DND-41 (cell line): Measurements from ENCODE around the gene MPPE1.
A peak's percentile ranks its signal among the peaks of the same experiment; 100 is the strongest.

Source experiments
- ATAC-seq: fragments of 200-7000 bp; cut with Tn5 transposase; 3 replicates; pipeline ENCODE4 v1.9.1; 2021; ENCODE audit warnings: low read depth; ENCODE audit not compliant: insufficient read depth
- DNase-seq: peaks from one replicate; pipeline ENCODE4 v3.0.0-alpha.2; 2020
- H2AFZ ChIP-seq: 2 replicates; pipeline ENCODE4 v1.6.0; 2012; ENCODE audit warnings: low read depth, low read length
- H3K27ac ChIP-seq: 2 replicates; pipeline ENCODE4 v1.5.1; 2012; ENCODE audit warnings: low read length, inconsistent platforms
- H3K27me3 ChIP-seq: fragments of 200-600 bp; sonication (generic); 2 replicates; pipeline ENCODE4 v1.6.0; 2012; ENCODE audit warnings: low read length, mild to moderate bottlenecking, inconsistent platforms; ENCODE audit not compliant: insufficient read depth, poor library complexity
- H3K36me3 ChIP-seq: 2 replicates; pipeline ENCODE4 v1.5.1; 2012; ENCODE audit warnings: low read length, inconsistent platforms; ENCODE audit not compliant: insufficient read depth
- H3K4me1 ChIP-seq: 2 replicates; pipeline ENCODE4 v1.5.1; 2012; ENCODE audit warnings: mild to moderate bottlenecking, low read length; ENCODE audit not compliant: insufficient read depth
- H3K4me2 ChIP-seq: 2 replicates; pipeline ENCODE4 v1.6.0; 2012; ENCODE audit warnings: mild to moderate bottlenecking, moderate library complexity, low read length, inconsistent platforms; ENCODE audit not compliant: insufficient read depth
- H3K4me3 ChIP-seq, 2 experiments: fragments of 200-600 bp in 1 of 2; shearing (Covaris generic) in 1 of 2; 2 replicates each; pipeline ENCODE4 v1.5.1; 2012 to 2016; ENCODE audit warnings: inconsistent platforms in 2 of 2, low read length in 2 of 2, mild to moderate bottlenecking in 2 of 2, low read depth in 1 of 2, moderate library complexity in 1 of 2
- H3K79me2 ChIP-seq: 2 replicates; pipeline ENCODE4 v1.6.0; 2012; ENCODE audit warnings: low read length, inconsistent platforms; ENCODE audit not compliant: insufficient read depth
- H3K9ac ChIP-seq: 2 replicates; pipeline ENCODE4 v1.6.0; 2012; ENCODE audit warnings: low read depth, mild to moderate bottlenecking, inconsistent platforms, low read length, moderate library complexity
- H3K9me3 ChIP-seq: 2 replicates; pipeline ENCODE4 v1.5.1; 2012; ENCODE audit warnings: low read length, moderate library complexity, mild to moderate bottlenecking, inconsistent platforms; ENCODE audit not compliant: insufficient read depth, severe bottlenecking
- H4K20me1 ChIP-seq: 2 replicates; pipeline ENCODE4 v1.6.0; 2012; ENCODE audit warnings: low read length; ENCODE audit not compliant: insufficient read depth
- EZH2 ChIP-seq: IDR thresholded peaks from 3 replicates; pipeline ENCODE4 v1.6.1; 2012; ENCODE audit warnings: borderline replicate concordance, low read depth, mild to moderate bottlenecking, moderate library complexity, low read length, inconsistent platforms; ENCODE audit not compliant: severe bottlenecking
- TF ChIP-seq, protein P1 (sequence below): IDR thresholded peaks from 2 replicates; pipeline ENCODE4 v1.5.1; 2012; ENCODE audit warnings: borderline replicate concordance, low read length, moderate library complexity, mild to moderate bottlenecking; ENCODE audit not compliant: poor library complexity, severe bottlenecking; ENCODE audit errors: extremely low read depth

Gene MPPE1

DNA sequence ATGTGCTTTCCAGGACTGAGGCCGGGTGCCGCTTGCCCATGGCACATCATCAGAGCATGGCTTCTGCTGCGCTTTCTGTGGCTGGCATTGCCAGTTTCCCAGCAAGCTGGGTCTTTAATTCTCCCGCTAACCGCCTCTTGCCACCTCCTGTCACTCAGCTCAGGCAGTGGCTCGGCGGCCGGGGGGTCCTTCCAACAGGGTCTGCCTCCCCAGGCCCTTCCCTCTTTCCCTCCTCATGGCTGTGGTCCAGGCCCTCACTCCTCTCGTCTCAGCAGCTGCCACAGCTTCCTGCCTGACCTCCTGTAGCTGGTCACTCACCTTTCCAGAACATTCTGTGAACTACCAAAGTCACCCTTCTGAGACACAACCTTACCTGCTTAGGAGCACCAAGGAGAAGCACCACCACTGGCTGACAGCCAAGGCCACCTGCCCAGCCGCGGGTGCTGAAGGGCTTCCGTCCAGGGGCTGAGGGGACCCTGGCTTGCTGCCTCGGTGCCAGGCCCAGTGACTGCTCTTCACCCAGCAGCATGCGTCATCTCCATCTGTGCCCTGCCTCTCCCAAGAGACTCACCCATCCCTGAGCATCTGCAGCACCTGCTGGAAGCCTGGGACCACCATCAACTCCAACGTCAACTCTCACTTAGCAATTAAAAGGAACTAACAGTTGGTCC is 34.3 kb downstream of the MPPE1 start:
- ATAC-seq (no peak), DNase-seq (no peak)
- TF ChIP-seq EZH2 = no peak
- TF ChIP-seq, protein P1, sequence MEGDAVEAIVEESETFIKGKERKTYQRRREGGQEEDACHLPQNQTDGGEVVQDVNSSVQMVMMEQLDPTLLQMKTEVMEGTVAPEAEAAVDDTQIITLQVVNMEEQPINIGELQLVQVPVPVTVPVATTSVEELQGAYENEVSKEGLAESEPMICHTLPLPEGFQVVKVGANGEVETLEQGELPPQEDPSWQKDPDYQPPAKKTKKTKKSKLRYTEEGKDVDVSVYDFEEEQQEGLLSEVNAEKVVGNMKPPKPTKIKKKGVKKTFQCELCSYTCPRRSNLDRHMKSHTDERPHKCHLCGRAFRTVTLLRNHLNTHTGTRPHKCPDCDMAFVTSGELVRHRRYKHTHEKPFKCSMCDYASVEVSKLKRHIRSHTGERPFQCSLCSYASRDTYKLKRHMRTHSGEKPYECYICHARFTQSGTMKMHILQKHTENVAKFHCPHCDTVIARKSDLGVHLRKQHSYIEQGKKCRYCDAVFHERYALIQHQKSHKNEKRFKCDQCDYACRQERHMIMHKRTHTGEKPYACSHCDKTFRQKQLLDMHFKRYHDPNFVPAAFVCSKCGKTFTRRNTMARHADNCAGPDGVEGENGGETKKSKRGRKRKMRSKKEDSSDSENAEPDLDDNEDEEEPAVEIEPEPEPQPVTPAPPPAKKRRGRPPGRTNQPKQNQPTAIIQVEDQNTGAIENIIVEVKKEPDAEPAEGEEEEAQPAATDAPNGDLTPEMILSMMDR = no peak
- Histone ChIP-seq H3K36me3 (0 out of 2 replicates have a peak, but pooled peaks cover 3% of the 10 kb centered on the region), H3K27me3 (no peaks in the 10 kb centered on the region), H3K79me2 (no peaks in the 10 kb centered on the region), H3K4me3 (no peak overlapping the region), H3K4me1 (no peaks in the 10 kb centered on the region), H3K4me2 (no peak overlapping the region), H2AFZ (no peak overlapping the region), H3K27ac (no peak overlapping the region), H4K20me1 (no peaks in the 10 kb centered on the region), H3K9me3 (no peaks in the 10 kb centered on the region), H3K9ac (no peak overlapping the region)

DNA sequence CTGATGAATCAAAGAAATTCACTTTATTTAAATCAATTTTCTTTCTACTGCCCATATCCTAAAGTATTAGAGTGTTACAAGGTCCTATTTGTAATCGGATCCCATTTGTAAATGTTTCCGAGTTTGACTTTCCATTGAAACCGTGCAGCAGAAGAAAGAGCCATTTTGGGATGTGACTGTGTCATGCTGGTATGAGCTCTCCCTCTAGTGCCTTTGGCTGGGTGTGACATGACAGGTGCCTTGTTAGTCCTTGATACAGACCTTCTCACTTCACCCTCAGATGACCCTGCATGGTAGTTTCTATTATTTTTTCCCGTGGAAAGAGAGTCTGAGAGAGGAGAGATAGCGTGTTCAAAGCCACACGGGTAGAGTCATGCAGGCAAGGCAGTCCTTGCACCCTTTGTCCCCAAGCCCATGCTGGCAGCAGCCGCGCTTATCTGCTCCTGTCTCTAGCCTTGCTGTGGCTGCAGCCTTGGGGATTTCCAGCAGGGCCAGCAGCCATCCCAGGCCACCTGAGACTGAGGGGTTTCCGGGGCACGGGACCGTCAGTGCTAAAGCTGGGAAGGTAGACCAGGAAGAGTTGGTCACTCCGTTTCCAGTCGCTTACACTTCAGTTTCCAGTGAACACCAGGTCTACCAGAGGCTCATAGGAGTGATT is 35.5 kb downstream of the MPPE1 start:
- H3K4me1 ChIP-seq = no peaks in the 10 kb centered on the region
- H3K9me3 ChIP-seq = no peaks in the 10 kb centered on the region
- no peaks in the 10 kb centered on the region for H3K27me3 ChIP-seq
- H3K79me2 ChIP-seq = no peaks in the 10 kb centered on the region
- ATAC-seq = 0 out of 3 replicates have a peak, but pooled peaks have one; percentile 48
- H3K36me3 ChIP-seq = 0 out of 2 replicates have a peak, but pooled peaks cover under 1% of the 10 kb centered on the region
- H2AFZ ChIP-seq = no peak overlapping the region
- no peak overlapping the region for H3K9ac ChIP-seq
- H3K4me2 ChIP-seq = no peak overlapping the region
- H4K20me1 ChIP-seq = no peaks in the 10 kb centered on the region
- no peak for DNase-seq
- TF ChIP-seq EZH2 = no peak
- TF ChIP-seq, protein P1 = peak; percentile 50
- H3K27ac ChIP-seq = no peak overlapping the region
- H3K4me3 ChIP-seq = no peak overlapping the region

GRCh38 chr18:11871501-11871900 is 36.6 kb downstream of the MPPE1 start:
- no peak overlapping the region for H2AFZ ChIP-seq
- no peaks in the 10 kb centered on the region for H3K9me3 ChIP-seq
- H4K20me1 ChIP-seq = no peaks in the 10 kb centered on the region
- no peaks in the 10 kb centered on the region for H3K79me2 ChIP-seq
- ATAC-seq (no peak), DNase-seq (no peak)
- no peaks in the 10 kb centered on the region for H3K4me1 ChIP-seq
- no peaks in the 10 kb centered on the region for H3K36me3 ChIP-seq
- no peak overlapping the region for H3K27ac ChIP-seq
- H3K9ac ChIP-seq = no peak overlapping the region
- H3K4me3 ChIP-seq = no peak overlapping the region
- TF ChIP-seq, protein P1 = no peak
- no peak for TF ChIP-seq EZH2
- H3K27me3 ChIP-seq = no peaks in the 10 kb centered on the region
- no peak overlapping the region for H3K4me2 ChIP-seq

DNA sequence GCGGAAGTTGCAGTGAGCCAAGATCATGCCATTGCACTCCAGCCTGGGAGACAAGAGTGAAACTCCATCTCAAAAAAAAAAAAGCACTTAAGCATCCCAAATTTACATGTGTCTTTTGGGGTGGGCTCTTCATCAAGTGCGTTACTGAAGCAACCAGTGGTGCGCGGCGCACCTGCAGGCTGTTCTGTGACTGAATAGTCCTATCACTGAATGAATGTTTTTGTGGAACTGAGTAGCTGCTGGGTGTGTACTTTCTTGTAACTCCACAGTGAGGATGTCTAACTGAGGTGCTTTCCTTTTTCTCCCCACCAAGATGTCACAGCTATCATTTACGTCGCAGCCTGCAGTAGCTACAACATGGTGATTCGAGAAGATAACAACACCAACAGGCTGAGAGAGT is 39.9 kb downstream of the MPPE1 start:
- no peaks in the 10 kb centered on the region for H3K27me3 ChIP-seq
- no peak overlapping the region for H3K27ac ChIP-seq
- H3K36me3 ChIP-seq = no peaks in the 10 kb centered on the region
- H2AFZ ChIP-seq = no peak overlapping the region
- no peak overlapping the region for H3K4me2 ChIP-seq
- H3K4me1 ChIP-seq = no peaks in the 10 kb centered on the region
- no peak for DNase-seq
- H3K9ac ChIP-seq = no peak overlapping the region
- no peak overlapping the region for H3K4me3 ChIP-seq
- no peaks in the 10 kb centered on the region for H4K20me1 ChIP-seq
- H3K9me3 ChIP-seq = no peaks in the 10 kb centered on the region
- no peaks in the 10 kb centered on the region for H3K79me2 ChIP-seq
- TF ChIP-seq, protein P1 = no peak
- TF ChIP-seq EZH2 = no peak
- no peak for ATAC-seq
